Upper lobe of left lung (tissue), 4 donors: ENCODE results near the gene CATSPERD.

Experiments used
- CTCF ChIP-seq, 6 experiments: fragments of 450-650 bp in 4 of 6; fragments of 200-600 bp in 2 of 6; sonication (generic) in 2 of 6; IDR thresholded peaks; one replicate each; pipeline ENCODE4 v1.5.1; 2016 to 2019; ENCODE audit warnings: antibody characterized with exemption in 6 of 6
- POLR2AphosphoS5 ChIP-seq, 2 donors: sonication (generic); formaldehyde crosslinking; IDR thresholded peaks; one replicate each; pipeline ENCODE4 v1.5.1; 2017; ENCODE audit warnings: antibody characterized with exemption in 2 of 2

DNA sequence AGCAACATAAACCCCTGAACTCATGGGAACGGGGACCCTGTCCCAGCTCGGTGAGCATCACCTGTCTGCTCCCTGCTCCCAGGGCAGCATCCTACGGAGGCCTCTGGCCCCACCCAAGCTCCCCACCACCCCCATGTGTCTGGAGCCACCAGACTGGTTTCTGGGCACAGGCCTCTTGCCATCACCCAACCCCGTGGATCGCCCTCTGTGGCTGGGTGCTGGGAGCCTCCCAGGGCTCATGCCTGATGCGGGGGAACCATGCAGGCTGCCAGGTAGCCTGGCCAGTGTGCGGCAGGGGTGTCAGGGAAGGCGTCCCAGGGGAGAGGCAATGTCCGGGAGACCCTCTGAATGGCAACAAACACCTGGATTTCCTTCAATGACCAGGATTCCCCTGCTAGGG is 42.9 kb upstream of the CATSPERD start:
- TF ChIP-seq POLR2AphosphoS5 (IDR thresholded peaks at IDR 0.05) = no peak
- no peak for TF ChIP-seq CTCF (IDR thresholded peaks at IDR 0.05)
